ENCODE results near the gene ZNF397.
"Not testable (repeated sequence)": the region's sequence is repeated elsewhere in the genome, so short reads cannot be mapped to it uniquely, and the experiment has no call there.

DNA sequence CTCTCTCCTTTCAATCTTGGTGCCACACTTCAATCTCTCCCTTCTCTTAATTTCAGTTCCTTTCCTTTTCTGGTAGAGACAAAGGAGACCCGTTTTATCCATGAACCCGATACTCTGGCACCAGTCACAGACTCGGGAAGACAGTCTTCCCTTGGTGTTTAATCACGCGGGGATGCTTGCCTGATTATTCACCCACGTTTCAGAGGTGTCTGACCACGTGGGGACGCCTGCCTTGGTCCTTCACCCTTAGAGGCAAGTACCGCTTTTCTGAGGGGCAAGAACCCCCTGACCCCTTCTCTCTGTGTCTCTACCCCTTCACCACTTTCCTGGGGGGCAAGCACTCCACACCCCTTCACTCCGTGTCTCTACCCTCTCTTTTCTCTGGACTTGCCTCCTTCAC is 24.2 kb upstream of the ZNF397 start:
- not testable (repeated sequence) for TF ChIP-seq CTCF (IDR thresholded peaks at IDR 0.05; ENCODE audit: low read length); EZH2 (optimal IDR thresholded peaks at IDR 0.05; ENCODE audit: low read depth, low read length); EZH2phosphoT487 (IDR thresholded peaks at IDR 0.05; ENCODE audit: low read length)
